ENCODE results near the gene DSCAML1. TPM values are rescaled to one million over a fixed set of nuclear protein-coding genes. Genes with fewer than 3 reads are reported as not detected.
A peak's percentile ranks its signal among the peaks of the same experiment; 100 is the strongest.

Gene DSCAML1
- total and polyA plus RNA-seq, 2 of the 8 experiments (the other 6 are each of a cell fraction or from before 2014, with no cell fraction given): 0.19 to 0.24 TPM

- Histone ChIP-seq H2BK20ac (ENCODE audit: low read length) (no peak overlapping the region; the same call in 1 of the 2 replicates), H3K23me2 (ENCODE audit: low read depth, low read length) (peaks cover 3% of the 10 kb centered on the region; the same call in 1 of the 2 replicates), H4K5ac (ENCODE audit: insufficient read length, low read depth, low read length) (no peak overlapping the region), H3K4me1 (replicated peaks in 1 of 4; ENCODE audit: control insufficient read depth in 3 of 4, insufficient read depth in 4 of 4, low read length in 3 of 4) (peaks cover 0 to 9% (median 6%) of the 10 kb centered on the region in 4 experiments; a peak in 5 of 7 replicates), H2BK15ac (ENCODE audit: low read length) (no peak overlapping the region), H3K79me1 (ENCODE audit: low read depth, low read length) (no peaks in the 10 kb centered on the region), H3K4ac (replicated peaks; ENCODE audit: insufficient read length, low read depth, low read length) (no peak overlapping the region), H2BK12ac (ENCODE audit: low read depth, low read length) (no peak overlapping the region), H4K8ac (ENCODE audit: extremely low read depth, insufficient read depth, low read length) (no peak overlapping the region; the same call in 1 of the 2 replicates), H3K56ac (replicated peaks; ENCODE audit: insufficient read length, low read depth, low read length) (no peak overlapping the region), H3K18ac (ENCODE audit: extremely low read depth, low read length) (no peak overlapping the region), H2AFZ (ENCODE audit: low read length) (no peak overlapping the region), H3K79me2 (ENCODE audit: control insufficient read depth in 1 of 2, insufficient read depth in 2 of 2, low read length in 2 of 2) (no peaks in the 10 kb centered on the region; a peak in 1 of 4 replicates), H3K9ac (replicated peaks in 1 of 4; ENCODE audit: extremely low read depth in 1 of 4, low read depth in 3 of 4, low read length in 3 of 4) (no peak overlapping the region), H2AK5ac (ENCODE audit: low read depth, low read length) (no peak overlapping the region), H2BK5ac (ENCODE audit: low read depth, low read length) (no peak overlapping the region), H4K20me1 (replicated peaks in 1 of 2; ENCODE audit: control insufficient read depth in 1 of 2, insufficient read depth in 2 of 2, low read length in 2 of 2) (peaks cover 0 to 5% of the 10 kb centered on the region in 2 experiments), H2BK120ac (replicated peaks; ENCODE audit: low read depth, low read length) (peak overlapping the region; percentile 36), H3K23ac (ENCODE audit: insufficient read length) (no peak overlapping the region), H3K27me3 (replicated peaks in 1 of 4; ENCODE audit: control insufficient read depth in 3 of 4, extremely low read depth in 1 of 4, insufficient read depth in 3 of 4, low read length in 3 of 4) (peaks cover 0 to 3% (median 0%) of the 10 kb centered on the region in 4 experiments; a peak in 2 of 7 replicates), H3K14ac (ENCODE audit: insufficient read length) (no peak overlapping the region), H3K4me2 (ENCODE audit: insufficient read depth in 1 of 2, low read depth in 2 of 2, low read length in 2 of 2) (no peak overlapping the region), H4K91ac (replicated peaks; ENCODE audit: insufficient read length, low read length) (peak overlapping the region; percentile 88), H3K27ac (ENCODE audit: low read depth, low read length) (no peak overlapping the region), H3K36me3 (ENCODE audit: control insufficient read depth in 2 of 4, insufficient read depth in 4 of 4, low read length in 3 of 4) (no peaks in the 10 kb centered on the region), H3K4me3 (ENCODE audit: extremely low read depth in 1 of 4, insufficient read depth in 2 of 4, low read depth in 3 of 4, low read length in 4 of 4) (no peak overlapping the region), H3K9me3 (ENCODE audit: insufficient read depth in 2 of 2, low read depth in 1 of 2, low read length in 1 of 2) (no peaks in the 10 kb centered on the region)
- 83% methylated on average over 16 of the region's 16 CpGs; no CpG with 5 or more reads in 1 of the 2 experiments for WGBS, 2 experiments (ENCODE audit: extremely low coverage in 1 of 2, insufficient coverage in 1 of 2, insufficient read length in 1 of 2, insufficient replicate concordance in 2 of 2, low coverage in 1 of 2, low lambda C conversion rate in 2 of 2, missing lambda C conversion rate in 1 of 2)
- FAIRE-seq (no peak), DNase-seq (ENCODE audit: low read depth in 1 of 2, low spot score in 2 of 2) (no peak)
- CTCF ChIA-PET (ENCODE audit: partially characterized antibody): interaction anchor here (0.7 to 6.5 kb wide), 34 partner anchors 9 to 377 kb away, joined by 3 to 75 read pairs (median 6); no protein-coding TSS in a partner anchor
- POLR2A ChIA-PET (ENCODE audit: partially characterized antibody): no interaction called here
- no peak for TF ChIP-seq BRCA1 (IDR thresholded peaks at IDR 0.05; ENCODE audit: low read depth, low read length)
- TF ChIP-seq TAF1 (IDR thresholded peaks at IDR 0.05; ENCODE audit: low read depth, low read length): no peak
- no peak for TF ChIP-seq CREB1 (IDR thresholded peaks at IDR 0.05)
- TF ChIP-seq GABPA (IDR thresholded peaks at IDR 0.05; ENCODE audit: borderline replicate concordance, insufficient read depth, low read length): no peak
- no peak for TF ChIP-seq RXRA (IDR thresholded peaks at IDR 0.05; ENCODE audit: insufficient read depth, low read depth, low read length)
- TF ChIP-seq, protein P1, sequence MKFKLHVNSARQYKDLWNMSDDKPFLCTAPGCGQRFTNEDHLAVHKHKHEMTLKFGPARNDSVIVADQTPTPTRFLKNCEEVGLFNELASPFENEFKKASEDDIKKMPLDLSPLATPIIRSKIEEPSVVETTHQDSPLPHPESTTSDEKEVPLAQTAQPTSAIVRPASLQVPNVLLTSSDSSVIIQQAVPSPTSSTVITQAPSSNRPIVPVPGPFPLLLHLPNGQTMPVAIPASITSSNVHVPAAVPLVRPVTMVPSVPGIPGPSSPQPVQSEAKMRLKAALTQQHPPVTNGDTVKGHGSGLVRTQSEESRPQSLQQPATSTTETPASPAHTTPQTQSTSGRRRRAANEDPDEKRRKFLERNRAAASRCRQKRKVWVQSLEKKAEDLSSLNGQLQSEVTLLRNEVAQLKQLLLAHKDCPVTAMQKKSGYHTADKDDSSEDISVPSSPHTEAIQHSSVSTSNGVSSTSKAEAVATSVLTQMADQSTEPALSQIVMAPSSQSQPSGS (IDR thresholded peaks at IDR 0.05; ENCODE audit: low read length): no peak
- no peak for TF ChIP-seq EZH2 (IDR thresholded peaks at IDR 0.05; ENCODE audit: low read depth, low read length, severe bottlenecking)
- TF ChIP-seq RAD21 (IDR thresholded peaks at IDR 0.05 in 1 of 2, conservative IDR thresholded peaks at IDR 0.05 in 1 of 2; ENCODE audit: low read depth in 2 of 2, low read length in 2 of 2): no peak
- TF ChIP-seq TAF7 (optimal IDR thresholded peaks at IDR 0.05; ENCODE audit: borderline replicate concordance, low read depth, low read length): no peak
These were observed 354.8 kb downstream of the DSCAML1 start for GRCh38 chr11:117442049-117442868.

Measured in H1 (cell line).